ENCODE results near the gene LMTK2. TPM values are rescaled to one million over a fixed set of nuclear protein-coding genes. Genes with fewer than 3 reads are reported as not detected.

LMTK2 gene
- total RNA-seq, 8 experiments from 2014 or later: 4.3 to 16.8 (median 13.1) TPM

DNA sequence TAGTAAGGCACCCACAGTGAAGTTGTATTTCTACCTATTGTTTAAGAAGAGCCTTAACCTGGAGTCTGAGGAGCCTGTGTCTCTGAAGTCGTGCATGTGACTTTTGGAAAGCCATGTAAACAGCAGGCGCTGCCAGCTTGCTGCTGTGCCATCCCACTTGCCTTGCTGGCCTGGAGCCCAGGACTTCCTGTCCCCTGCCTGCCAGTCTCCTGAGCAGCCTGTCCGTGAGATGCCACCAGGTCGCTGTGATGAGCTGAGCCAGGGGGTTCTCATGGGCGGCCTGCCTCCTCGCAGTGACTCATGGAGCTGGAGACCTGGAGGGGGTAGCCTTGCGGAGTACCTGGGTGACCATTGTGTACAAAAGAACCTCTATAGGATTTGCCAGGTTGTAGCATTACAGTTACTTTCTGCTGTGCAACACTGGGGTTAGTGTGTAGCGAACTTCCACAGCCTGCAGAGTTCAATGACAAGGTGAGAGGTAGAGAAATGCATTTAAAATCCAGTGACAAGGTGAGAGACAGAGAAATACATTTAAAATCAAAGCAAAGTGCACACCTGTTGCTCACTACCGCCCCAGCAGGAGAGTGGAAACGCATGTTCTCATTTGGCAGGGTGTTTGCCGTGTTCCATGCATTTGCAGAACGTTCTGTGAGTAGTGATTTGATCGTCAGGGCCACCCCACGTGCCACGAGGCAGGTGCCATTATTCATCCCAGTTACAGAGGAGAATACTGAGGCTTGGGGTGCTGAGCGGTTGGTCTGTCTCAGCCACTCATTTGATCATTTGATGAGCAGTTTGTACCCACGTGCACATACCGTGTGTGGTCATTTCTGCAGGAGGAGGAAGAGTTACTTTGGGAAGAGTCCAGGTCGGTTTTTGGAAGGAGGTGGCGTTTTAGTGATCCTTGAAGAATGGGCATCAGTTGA, 67.9 kb downstream of the LMTK2 start:
- Histone ChIP-seq H3K4me3 (no peak overlapping the region), H3K4me1 (replicated peaks in 1 of 2) (peaks cover 0 to 6% of the 10 kb centered on the region in 2 donors), H3K27ac (no peak overlapping the region)
- 78 to 100% (median 96%) methylated on average over 1 to 16 of the region's 20 CpGs; no CpG with 5 or more reads in 1 of the 10 experiments for WGBS, 10 experiments
- no peak for ATAC-seq (replicated peaks in 6 of 8)
- in situ Hi-C loops (cut with MboI; ENCODE audit: low pct_unique_long_range_greater_than_20kb in 2 of 9, low sequenced_read_pairs in 9 of 9, unreplicated experiment in 9 of 9): loop anchor here in 3 of 9 experiments (25.0 kb wide), 1 partner anchor 162 kb away; no protein-coding TSS in a partner anchor

DNA sequence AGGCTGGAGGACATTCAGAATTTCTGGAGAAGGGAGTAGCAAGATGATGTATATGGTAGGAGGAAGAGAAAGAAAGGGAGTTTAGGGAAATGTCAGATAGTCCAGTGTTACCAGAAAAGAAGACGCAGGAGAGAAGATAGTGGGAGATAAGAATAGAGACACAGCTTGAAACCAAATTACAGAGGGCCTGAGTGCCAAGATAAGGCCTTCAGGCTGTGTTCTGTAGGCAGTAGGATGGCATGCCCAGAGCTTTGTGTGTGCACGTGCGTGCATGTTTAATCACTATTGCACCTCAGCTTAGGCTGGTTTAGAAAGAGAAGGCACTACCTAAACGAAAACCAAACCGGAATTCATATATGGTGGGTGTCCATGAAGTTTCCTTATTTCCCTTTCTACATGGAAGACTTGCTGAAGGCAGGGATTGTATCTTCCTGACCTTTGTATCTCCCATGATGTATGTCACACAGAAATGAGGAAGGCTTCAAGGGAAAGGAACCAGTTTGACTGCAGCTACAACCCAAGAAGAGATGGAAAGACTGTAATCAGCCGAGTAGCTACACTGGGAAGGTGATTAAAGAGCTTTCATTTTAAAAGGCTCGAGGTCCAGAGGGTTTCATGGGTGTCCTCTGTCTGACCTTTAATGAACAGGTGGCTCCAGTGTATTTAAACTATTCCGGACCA, 68.7 kb downstream of the LMTK2 start:
- in situ Hi-C loops (cut with MboI; ENCODE audit: low pct_unique_long_range_greater_than_20kb in 2 of 9, low sequenced_read_pairs in 9 of 9, unreplicated experiment in 9 of 9): no loop called here
- no peak for ATAC-seq (replicated peaks in 6 of 8)
- 82 to 100% (median 93%) methylated on average over 1 to 8 of the region's 8 CpGs for WGBS, 10 experiments
- Histone ChIP-seq H3K4me3 (no peak overlapping the region), H3K27ac (no peak overlapping the region), H3K4me1 (replicated peaks in 1 of 2) (peaks cover 0 to 4% of the 10 kb centered on the region in 2 donors)

DNA sequence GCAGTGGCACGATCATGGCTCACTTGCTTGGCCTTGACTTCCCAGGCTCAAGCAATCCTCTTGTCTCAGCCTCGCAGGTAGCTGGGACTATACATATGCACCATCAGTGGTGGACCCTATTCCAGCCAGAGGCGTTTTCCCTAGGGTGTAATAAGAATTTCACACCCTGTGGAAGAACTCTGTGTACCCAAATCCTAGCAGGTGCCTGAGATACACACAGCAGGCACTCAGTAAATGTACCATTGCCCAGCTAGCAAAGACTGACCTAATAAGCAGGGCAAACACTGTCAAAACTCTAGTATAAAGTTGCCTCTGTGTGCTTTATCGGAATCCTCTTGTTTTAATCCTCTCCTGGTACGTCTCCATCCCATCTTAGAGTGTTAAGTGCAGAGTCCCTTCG, 70.9 kb downstream of the LMTK2 start:
- Histone ChIP-seq H3K4me1 (replicated peaks in 1 of 2) (no peaks in the 10 kb centered on the region), H3K4me3 (no peak overlapping the region), H3K27ac (no peak overlapping the region)
- 67 to 100% (median 100%) methylated on average over 1 to 5 of the region's 6 CpGs; no CpG with 5 or more reads in 2 of the 10 experiments for WGBS, 10 experiments
- in situ Hi-C loops (cut with MboI; ENCODE audit: low pct_unique_long_range_greater_than_20kb in 2 of 9, low sequenced_read_pairs in 9 of 9, unreplicated experiment in 9 of 9): no loop called here
- no peak for ATAC-seq (replicated peaks in 6 of 8)

DNA sequence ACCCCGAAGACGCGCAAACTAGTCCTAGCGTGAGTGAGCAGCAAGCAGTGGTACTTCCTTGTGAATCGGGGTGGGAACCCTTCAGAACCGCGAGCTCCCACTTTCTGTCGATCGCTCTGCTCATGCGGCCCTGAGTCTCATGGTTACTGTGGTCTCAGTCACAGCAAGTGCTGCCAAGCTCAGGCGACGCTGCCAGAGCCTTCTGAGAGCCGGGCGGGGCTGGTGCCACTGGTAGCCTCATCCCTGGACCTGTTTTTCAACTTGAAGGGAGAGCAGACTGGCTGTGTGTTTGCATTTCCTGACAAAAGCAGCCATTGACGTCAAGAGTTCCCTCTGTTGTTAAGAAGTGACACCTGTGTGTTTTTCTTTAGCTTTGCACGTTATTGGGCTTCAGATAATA, 71.7 kb downstream of the LMTK2 start:
- in situ Hi-C loops (cut with MboI; ENCODE audit: low pct_unique_long_range_greater_than_20kb in 2 of 9, low sequenced_read_pairs in 9 of 9, unreplicated experiment in 9 of 9): no loop called here
- H3K4me3 ChIP-seq: no peak overlapping the region
- no peaks in the 10 kb centered on the region for H3K4me1 ChIP-seq (replicated peaks in 1 of 2)
- ATAC-seq (replicated peaks in 6 of 8): no peak
- no peak overlapping the region for H3K27ac ChIP-seq
- WGBS, 10 experiments: 53 to 100% (median 88%) methylated on average over 1 to 11 of the region's 16 CpGs

DNA sequence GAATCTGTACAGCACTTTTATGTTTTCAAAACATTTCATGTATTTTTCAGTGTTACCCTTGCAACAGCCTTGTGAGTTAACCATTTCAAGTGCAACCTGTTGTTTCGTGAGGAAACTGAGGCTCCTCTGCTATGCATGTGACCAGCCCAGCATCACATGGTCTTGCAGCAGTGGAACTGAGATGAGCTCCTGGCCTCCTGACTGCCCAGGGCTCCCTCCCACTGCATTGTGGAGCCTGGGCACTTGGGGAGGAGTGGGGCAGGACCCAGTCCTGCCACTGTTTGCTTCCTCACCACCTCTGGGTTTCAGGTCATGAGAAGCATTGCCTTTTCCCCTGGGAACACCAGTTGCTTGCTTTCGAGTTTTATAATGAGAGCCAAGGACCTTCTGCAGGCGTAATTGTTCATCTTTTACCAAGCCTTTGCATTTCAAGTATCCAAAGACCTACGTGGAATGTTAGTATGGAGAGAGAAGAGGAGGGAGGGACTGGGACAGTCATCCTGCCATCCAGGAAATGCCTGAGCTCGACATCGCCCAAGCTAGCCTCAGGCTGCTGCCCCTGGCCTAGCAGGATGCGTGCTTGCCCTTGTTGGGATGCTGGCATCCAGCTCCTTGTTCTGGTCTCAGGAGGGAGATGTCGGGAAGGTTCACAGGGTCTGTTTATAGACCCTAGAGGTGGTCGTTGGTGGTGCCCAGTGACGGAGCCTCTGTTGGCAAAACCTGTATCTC, 72.3 kb downstream of the LMTK2 start:
- Histone ChIP-seq H3K27ac (no peak overlapping the region), H3K4me1 (replicated peaks in 1 of 2) (no peaks in the 10 kb centered on the region), H3K4me3 (no peak overlapping the region)
- WGBS, 10 experiments: 86 to 100% (median 100%) methylated on average over 1 to 9 of the region's 10 CpGs; no CpG with 5 or more reads in 2 of the 10 experiments
- in situ Hi-C loops (cut with MboI; ENCODE audit: low pct_unique_long_range_greater_than_20kb in 2 of 9, low sequenced_read_pairs in 9 of 9, unreplicated experiment in 9 of 9): no loop called here
- no peak for ATAC-seq (replicated peaks in 6 of 8)

DNA sequence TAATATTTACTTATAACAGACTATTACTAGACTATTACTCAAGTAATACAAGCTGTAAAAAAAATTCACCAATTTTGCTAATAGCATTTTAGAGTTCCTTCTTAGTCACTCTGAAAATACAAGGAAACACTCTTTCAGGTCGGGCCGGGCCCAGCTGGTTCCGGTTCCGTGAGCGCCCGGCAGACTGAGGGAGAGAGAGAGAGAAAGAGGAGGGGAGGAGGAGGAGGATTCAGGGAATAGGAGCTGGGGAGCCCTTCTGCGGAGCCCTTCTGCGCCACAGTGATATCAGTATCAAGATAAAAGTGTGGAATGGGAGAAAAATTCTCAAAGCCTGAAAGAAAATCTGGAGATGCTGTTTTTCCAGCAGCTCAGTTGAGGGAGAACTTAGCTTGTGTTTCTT, 74.1 kb downstream of the LMTK2 start:
- ATAC-seq (replicated peaks in 6 of 8): no peak
- 80 to 100% (median 92%) methylated on average over 2 to 8 of the region's 8 CpGs; no CpG with 5 or more reads in 3 of the 10 experiments for WGBS, 10 experiments
- no peaks in the 10 kb centered on the region for H3K4me1 ChIP-seq (replicated peaks in 1 of 2)
- no peak overlapping the region for H3K4me3 ChIP-seq
- no peak overlapping the region for H3K27ac ChIP-seq
- in situ Hi-C loops (cut with MboI; ENCODE audit: low pct_unique_long_range_greater_than_20kb in 2 of 9, low sequenced_read_pairs in 9 of 9, unreplicated experiment in 9 of 9): no loop called here

DNA sequence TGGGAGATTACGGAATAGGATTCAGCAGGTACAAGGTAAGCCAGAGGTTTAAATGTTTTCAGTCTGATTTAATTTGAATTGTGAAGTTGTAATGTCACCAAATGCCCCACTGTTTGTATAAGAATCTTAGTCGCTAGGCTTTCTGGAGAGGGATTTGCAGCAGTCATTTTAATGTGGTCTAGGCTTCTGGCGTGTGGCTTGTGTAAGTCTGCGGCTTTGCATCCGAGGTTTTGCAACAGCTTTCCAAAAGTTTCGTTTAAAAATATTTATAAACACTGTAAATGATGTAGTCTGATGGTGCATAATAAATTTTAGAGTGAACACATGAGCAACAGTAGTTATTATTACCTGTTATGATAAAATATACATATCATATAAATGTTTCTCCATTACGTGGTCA, 78.4 kb downstream of the LMTK2 start:
- ATAC-seq (replicated peaks in 6 of 8): no peak
- in situ Hi-C loops (cut with MboI; ENCODE audit: low pct_unique_long_range_greater_than_20kb in 2 of 9, low sequenced_read_pairs in 9 of 9, unreplicated experiment in 9 of 9): no loop called here
- no peak overlapping the region for H3K27ac ChIP-seq

DNA sequence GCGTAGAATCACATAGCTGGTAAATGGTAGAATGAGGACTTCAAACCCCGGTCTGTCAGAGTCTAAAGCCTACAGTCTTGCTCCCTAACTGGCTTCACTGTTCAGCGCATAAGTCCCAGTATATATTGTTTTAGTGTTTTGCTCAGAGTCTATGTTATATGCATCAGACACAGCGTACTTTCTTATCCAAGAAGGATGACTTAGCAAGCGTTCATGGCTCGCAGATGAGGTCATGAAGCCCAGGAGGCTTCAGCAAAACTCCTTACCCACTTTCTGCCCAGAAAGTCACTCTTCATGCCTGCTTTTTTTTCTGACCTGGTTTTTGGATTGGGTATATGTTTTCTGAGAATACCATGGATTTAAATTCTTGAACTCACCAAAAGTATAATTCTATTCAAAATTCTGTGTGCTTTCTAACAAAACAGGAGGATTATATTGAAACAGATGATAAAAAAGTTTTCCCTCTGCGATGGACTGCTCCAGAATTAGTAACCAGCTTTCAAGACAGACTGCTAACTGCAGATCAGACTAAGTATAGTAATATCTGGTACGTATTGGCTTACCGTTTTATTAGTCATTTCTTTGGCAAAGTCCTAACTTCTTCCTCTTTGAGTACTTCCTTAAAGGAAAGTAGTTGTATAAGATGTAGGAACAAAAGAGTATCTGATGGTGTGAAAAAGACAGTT, 79.9 kb downstream of the LMTK2 start:
- ATAC-seq (replicated peaks in 6 of 8): peak in 1 of 8 experiments; percentile 15
- no peak overlapping the region for H3K27ac ChIP-seq
- 37 to 100% (median 90%) methylated on average over 2 to 9 of the region's 9 CpGs for WGBS, 10 experiments
- in situ Hi-C loops (cut with MboI; ENCODE audit: low pct_unique_long_range_greater_than_20kb in 2 of 9, low sequenced_read_pairs in 9 of 9, unreplicated experiment in 9 of 9): no loop called here
- no peaks in the 10 kb centered on the region for H3K4me1 ChIP-seq (replicated peaks in 1 of 2)
- H3K4me3 ChIP-seq: no peak overlapping the region

More for the DNA sequence above, 78.4 kb downstream of the LMTK2 start:
- 67 to 100% (median 98%) methylated on average over 1 to 7 of the region's 7 CpGs; no CpG with 5 or more reads in 1 of the 10 experiments for WGBS, 10 experiments
- H3K4me3 ChIP-seq: no peak overlapping the region
- no peaks in the 10 kb centered on the region for H3K4me1 ChIP-seq (replicated peaks in 1 of 2)

DNA sequence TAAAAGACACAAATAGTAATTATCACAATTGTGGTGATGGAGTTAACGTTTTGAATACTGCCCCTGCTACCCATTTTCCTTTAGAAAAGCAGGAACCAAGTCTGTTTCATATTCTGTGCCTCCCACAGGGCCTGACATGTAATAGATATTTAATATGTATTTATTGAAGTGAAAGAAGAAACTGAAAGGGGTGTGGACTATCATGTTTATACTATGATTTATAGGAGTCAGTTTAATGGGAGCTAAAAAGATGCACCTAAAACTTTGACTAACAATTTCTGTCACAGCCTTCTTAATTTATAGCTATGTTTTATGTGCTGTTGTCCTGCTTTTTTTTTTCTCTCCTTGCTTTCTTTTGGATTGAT, 80.5 kb downstream of the LMTK2 start:
- Histone ChIP-seq H3K27ac (no peak overlapping the region), H3K4me3 (no peak overlapping the region), H3K4me1 (replicated peaks in 1 of 2) (no peaks in the 10 kb centered on the region)
- in situ Hi-C loops (cut with MboI; ENCODE audit: low pct_unique_long_range_greater_than_20kb in 2 of 9, low sequenced_read_pairs in 9 of 9, unreplicated experiment in 9 of 9): no loop called here
- 50 to 100% (median 96%) methylated on average over 1 of the region's 1 CpG; no CpG with 5 or more reads in 2 of the 10 experiments for WGBS, 10 experiments
- peak in 2 of 8 experiments; percentile 59 to 60 for ATAC-seq (replicated peaks in 6 of 8)

DNA sequence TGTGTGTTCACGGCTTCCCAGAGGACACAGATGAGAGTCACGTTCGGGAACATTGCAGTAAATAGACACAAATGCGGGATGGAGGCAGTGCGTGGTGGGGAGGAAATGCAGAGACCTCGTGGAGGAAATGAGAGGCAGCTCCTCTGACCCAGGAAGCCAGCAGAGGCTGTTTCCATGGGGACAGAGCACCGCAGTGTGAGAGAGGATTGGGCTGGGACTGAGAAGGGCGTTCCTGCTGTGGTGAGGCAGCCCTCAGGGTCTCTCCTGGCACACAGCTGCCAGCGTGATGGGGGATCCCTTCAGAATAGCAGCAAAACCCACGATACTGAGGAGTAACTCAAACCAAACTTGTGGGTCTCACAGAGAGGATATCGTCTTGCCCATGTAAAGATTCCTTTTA, 82.9 kb downstream of the LMTK2 start:
- no peak for ATAC-seq (replicated peaks in 6 of 8)
- Histone ChIP-seq H3K4me3 (no peak overlapping the region), H3K27ac (no peak overlapping the region), H3K4me1 (replicated peaks in 1 of 2) (no peaks in the 10 kb centered on the region)
- in situ Hi-C loops (cut with MboI; ENCODE audit: low pct_unique_long_range_greater_than_20kb in 2 of 9, low sequenced_read_pairs in 9 of 9, unreplicated experiment in 9 of 9): no loop called here
- WGBS, 10 experiments: 92 to 100% (median 97%) methylated on average over 1 to 11 of the region's 11 CpGs; no CpG with 5 or more reads in 6 of the 10 experiments

DNA sequence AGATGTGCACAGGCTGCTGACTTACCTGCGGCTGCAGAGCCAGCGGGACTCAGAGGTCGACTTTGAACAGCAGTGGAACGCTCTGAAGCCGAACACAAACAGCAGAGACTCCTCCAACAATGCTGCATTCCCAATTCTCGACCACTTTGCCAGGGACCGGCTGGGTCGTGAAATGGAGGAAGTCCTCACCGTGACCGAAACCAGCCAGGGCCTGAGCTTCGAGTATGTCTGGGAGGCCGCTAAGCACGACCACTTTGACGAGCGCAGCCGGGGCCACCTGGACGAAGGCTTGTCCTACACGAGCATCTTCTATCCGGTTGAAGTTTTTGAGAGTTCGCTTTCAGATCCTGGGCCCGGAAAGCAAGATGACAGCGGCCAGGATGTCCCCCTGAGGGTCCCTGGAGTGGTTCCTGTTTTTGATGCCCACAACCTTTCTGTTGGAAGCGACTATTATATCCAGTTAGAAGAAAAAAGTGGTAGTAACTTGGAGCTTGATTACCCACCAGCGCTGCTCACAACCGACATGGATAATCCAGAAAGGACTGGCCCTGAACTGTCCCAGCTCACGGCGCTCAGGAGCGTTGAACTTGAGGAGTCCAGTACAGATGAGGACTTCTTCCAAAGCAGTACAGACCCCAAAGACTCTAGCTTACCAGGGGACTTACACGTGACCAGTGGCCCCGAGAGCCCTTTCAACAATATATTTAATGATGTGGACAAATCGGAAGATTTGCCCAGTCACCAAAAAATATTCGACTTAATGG, 85.2 kb downstream of the LMTK2 start:
- Histone ChIP-seq H3K4me1 (replicated peaks in 1 of 2) (no peaks in the 10 kb centered on the region), H3K27ac (no peak overlapping the region), H3K4me3 (no peak overlapping the region)
- no peak for ATAC-seq (replicated peaks in 6 of 8)
- in situ Hi-C loops (cut with MboI; ENCODE audit: low pct_unique_long_range_greater_than_20kb in 2 of 9, low sequenced_read_pairs in 9 of 9, unreplicated experiment in 9 of 9): no loop called here
- WGBS, 10 experiments: 90 to 100% (median 95%) methylated on average over 2 to 21 of the region's 32 CpGs
